Body of pancreas (tissue), 4 donors: ENCODE results near the gene GLG1.

ENCODE experiments used
- POLR2A ChIP-seq, 3 donors: fragments of 450-650 bp; IDR thresholded peaks; one replicate each; pipeline ENCODE4 v1.6.1; 2016; ENCODE audit warnings: antibody characterized with exemption in 3 of 3, mild to moderate bottlenecking in 2 of 3
- TF ChIP-seq, protein P1 (sequence below), 7 experiments: fragments of 450-650 bp in 4 of 7; fragments of 200-600 bp in 3 of 7; sonication (generic) in 3 of 7; IDR thresholded peaks; one replicate each; pipeline ENCODE4 v1.5.1; 2016 to 2019; ENCODE audit warnings: antibody characterized with exemption in 7 of 7

DNA sequence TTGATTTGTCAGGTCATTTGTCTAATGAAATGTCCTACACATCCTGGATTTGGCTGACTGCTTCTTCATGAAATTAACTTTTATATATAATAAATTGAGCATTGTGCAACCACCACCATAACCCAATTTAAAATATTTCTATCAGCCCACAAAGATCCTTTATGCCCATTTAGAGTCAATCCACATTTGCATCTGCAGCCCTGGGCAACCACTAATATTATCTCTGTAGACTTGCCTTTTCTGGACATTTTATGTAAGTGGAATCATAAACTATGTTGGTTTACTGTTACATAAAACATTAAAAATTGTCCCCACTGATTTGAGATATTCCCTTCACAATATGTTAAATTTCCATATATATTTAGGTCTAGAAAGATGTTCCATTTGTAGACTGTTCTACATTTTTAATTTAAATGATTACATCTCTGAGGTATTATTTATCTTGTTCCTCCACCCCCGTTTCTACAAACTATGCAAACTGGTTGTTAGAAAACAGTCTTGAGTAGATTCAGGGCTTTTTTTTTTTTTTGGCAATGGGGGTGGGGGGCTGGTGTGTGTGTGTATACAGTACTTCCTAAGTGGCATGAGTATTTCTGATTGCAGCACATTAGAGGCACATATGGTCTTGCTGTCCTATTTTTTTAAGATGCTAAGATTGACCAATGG lies 43.1 kb upstream of the GLG1 start:
- TF ChIP-seq, protein P1, sequence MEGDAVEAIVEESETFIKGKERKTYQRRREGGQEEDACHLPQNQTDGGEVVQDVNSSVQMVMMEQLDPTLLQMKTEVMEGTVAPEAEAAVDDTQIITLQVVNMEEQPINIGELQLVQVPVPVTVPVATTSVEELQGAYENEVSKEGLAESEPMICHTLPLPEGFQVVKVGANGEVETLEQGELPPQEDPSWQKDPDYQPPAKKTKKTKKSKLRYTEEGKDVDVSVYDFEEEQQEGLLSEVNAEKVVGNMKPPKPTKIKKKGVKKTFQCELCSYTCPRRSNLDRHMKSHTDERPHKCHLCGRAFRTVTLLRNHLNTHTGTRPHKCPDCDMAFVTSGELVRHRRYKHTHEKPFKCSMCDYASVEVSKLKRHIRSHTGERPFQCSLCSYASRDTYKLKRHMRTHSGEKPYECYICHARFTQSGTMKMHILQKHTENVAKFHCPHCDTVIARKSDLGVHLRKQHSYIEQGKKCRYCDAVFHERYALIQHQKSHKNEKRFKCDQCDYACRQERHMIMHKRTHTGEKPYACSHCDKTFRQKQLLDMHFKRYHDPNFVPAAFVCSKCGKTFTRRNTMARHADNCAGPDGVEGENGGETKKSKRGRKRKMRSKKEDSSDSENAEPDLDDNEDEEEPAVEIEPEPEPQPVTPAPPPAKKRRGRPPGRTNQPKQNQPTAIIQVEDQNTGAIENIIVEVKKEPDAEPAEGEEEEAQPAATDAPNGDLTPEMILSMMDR (IDR thresholded peaks at IDR 0.05): no peak
- TF ChIP-seq POLR2A (IDR thresholded peaks at IDR 0.05): no peak
